Left cardiac atrium (tissue), 4 donors: Measurements from ENCODE around the gene TTC28. TPM values are rescaled to one million over a fixed set of nuclear protein-coding genes. Genes with fewer than 3 reads are reported as not detected.
"Not testable (repeated sequence)": the region's sequence is repeated elsewhere in the genome, so short reads cannot be mapped to it uniquely, and the experiment has no call there.

Source experiments
- ATAC-seq, 2 donors: fragments of 200-7000 bp; cut with Tn5 transposase; one replicate each; pipeline ENCODE4 v1.9.1; 2020; ENCODE audit warnings: mild to moderate bottlenecking in 2 of 2, moderate library complexity in 2 of 2
- DNase-seq: peaks from one replicate; pipeline ENCODE4 v3.0.0-alpha.2; 2020
- intact Hi-C, 2 donors: fragments of 100-400 bp; cut with DNase I; formaldehyde crosslinking; loops; one replicate each; pipeline versions ENCODE4 v1.14.1 to v1.15.1; 2022 to 2023
- total RNA-seq, 2 donors: library from RNA; stranded (reverse); fragmentation: NEBNext Ultra II Directional; extraction: Animal tissue kit (Norgen Biotek cat#: 25700); gene quantifications; one replicate each; pipeline ENCODE4 v1.2.1, GENCODE V29; 2021
- donor health status: DM: no; HTN: yes; CAD: no.
- donor health status: DM: no; HTN: yes; CAD: no; lungs with severe emphysema.
- donor health status: DM: yes; HTN: yes; CAD: no.
- donor health status: Dilated cardiomyopathy.

Gene TTC28
- total RNA-seq, 2 donors from 2014 or later, result 15.0 to 18.2 TPM

DNA sequence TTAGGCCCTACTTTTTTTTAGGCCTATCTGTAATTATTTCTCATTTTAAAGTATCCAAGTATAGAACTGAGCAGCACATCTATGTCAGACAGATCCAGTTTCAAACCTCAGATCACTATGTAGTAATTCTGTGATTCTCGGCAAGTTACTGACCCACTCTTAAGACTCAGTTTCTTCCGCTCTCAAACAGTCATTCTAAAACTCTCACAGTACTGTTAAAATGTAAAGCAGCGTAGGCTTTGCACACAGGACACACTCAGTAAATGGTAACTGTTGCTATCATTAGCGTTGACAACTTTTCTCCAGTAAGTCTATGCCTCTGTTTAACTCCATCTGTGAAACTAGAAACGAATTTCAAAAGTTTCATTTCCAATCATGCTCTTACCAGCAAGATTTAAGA is 277.1 kb downstream of the TTC28 start:
- DNase-seq (no peak), ATAC-seq (no peak)
- intact Hi-C loops, result no loop called here

DNA sequence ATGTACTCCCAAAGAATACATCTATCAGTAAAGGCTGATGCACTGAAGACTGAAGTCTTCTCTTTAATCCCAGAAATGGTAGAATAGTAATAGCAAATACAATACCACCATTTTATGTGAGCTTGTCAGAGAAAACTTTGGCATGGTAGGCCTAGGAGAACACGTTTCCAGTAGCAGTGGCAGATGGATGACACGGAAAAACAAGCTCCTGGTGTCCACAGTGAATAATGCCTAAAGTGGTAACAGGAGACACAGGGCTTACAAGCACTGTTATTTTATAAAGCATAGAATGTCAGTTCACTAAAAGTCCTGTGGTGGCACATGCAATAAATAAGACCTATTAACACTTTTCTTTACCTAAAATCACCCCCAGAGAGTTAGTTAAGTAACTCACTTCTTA is 277.6 kb downstream of the TTC28 start:
- intact Hi-C loops, result no loop called here
- DNase-seq (no peak), ATAC-seq (no peak)

DNA sequence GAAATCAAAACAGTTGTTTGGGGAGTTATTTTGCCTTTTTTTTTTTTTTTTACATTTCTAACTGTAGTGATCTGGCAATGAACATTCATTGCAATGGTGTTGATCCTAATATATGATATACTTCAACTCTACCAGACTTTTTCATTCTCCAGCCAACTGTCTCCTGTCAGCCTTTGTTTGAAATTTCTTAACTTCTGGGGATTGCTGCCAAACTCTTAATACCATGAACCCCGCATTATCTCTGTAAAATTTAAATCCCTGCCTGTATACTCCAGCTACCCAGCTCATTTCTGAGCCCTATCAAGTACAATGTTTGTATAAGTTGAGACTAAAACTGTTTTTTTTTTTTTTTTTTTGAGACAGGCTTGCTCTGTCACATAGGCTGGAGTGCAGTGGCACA is 280.7 kb downstream of the TTC28 start:
- DNase-seq (no peak), ATAC-seq (no peak)
- intact Hi-C loops, result no loop called here

DNA sequence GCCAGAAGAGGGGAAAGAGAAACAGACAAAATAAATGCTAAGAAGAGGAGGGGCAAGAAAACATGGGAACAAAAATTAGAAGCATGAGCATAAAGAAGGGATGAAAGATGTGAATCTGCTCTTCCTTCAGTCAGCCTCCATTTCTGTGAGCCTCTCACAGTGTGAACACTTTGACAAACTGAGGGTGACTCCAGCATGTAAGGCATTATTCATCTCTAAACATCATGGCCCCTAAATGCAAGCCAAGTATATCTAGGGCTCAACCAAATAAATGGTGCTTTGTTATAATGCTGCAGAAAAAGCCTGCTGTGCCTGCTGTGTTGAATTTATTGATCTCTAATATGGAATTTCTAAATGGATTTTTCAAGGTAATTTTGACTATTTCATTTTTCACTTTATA is 281.3 kb downstream of the TTC28 start:
- DNase-seq (no peak), ATAC-seq (no peak)
- intact Hi-C loops, result no loop called here

DNA sequence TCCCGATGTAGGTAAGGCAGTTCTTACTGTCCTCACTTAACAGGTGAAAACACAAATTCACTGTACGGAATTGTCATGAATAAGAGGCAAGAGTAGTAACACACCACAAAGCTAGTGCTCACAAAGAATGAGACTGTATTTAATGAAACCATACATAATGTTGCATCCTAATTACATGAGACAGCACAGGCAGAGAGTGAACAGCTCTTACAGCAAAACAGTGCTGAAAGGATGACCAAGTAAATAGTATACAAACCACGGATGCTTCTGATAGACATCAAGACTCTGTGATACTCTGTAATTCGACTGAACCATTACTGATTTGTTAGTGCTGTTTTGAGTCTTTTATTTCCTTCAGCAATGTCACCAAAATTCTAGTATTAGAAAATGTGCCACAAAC is 282.3 kb downstream of the TTC28 start:
- ATAC-seq, result no peak
- intact Hi-C loops, result no loop called here
- DNase-seq, result no peak

DNA sequence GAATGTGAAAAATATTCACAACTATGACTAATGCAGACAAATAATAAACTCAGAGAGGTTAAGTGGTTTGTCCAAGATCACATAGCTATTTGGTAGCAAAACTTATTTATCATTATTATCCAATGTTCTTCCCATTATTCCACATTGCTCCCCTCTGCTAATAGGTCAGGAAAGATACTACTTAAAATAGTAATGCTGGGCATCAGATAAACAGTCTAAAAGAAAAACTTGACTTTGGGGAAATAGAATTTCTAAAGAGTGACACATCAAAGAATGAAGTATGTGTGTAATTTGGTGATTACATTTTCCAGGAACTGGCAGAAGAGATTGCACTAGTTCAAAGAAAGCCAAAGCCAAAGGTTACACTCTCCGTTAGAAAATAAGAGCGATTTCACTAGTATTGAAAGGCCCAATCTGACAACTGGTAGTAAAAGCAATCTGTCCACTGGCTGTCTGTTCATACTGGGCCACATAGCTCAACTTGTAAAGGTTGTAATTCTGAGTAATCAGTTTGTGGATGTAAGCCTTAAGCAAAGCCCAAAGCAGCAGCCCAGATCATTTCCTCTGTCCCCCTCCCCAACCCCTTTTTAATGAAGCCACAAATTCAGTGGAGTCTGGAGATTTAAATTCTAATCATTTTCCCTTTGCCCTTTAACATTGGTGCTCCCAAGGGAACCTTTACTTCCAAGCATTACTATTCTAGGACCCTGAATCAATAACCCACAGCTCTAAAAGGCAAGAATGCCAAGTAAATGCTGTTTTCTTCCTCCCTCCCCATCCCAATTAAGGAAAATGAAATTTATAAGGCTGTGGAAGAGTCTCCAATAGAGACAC is 283.5 kb downstream of the TTC28 start:
- ATAC-seq, result peak; percentile 55 to 85
- intact Hi-C loops, result no loop called here

DNA sequence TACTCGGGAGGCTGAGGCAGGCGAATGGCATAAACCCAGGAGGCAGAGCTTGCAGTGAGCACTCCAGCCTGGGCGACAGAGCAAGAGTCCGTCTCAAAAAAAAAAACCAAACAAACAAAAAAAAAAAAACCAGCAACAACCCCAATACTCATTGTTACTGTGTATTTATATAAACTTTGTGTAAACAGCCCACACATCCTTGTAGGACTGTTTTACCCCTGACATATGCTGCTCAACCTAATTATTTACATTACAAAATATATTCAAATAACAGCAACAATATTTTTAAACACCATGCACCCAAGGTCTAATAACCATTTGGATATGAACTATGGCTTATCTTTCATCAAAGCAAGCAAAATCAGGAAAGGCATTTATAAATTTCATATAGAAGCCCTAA is 284.1 kb downstream of the TTC28 start:
- ATAC-seq (no peak), DNase-seq (no peak)
- intact Hi-C loops, result no loop called here

More for the DNA sequence above, 283.5 kb downstream of the TTC28 start:
- no peak for DNase-seq

DNA sequence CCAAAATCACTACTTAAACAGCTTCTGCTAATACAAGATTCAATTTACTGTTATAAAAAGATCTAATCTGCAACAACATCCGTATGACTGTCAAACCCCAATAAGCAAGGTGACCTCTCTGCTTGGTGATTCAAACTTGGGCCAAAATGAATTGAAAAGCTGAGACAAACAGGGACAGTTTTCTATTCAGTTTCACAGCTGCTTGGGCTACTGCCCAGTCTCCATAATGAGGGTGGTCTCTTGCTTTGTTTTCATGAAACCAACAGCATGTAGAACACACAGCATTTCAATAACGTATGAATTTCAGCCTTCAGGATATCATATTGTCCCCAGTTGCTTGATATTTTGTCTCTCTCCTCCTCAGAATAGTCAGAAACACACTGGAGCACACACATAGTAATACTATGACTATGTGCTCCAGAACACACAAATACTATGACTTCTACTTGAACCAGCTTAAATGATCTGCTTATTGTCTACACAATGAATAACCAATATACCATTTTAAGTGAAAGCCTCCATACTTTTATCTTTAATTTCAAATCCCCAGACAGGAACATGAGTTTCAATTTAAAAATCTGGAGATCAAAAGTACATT is 285.0 kb downstream of the TTC28 start:
- ATAC-seq, result no peak
- no peak for DNase-seq
- intact Hi-C loops, result no loop called here

DNA sequence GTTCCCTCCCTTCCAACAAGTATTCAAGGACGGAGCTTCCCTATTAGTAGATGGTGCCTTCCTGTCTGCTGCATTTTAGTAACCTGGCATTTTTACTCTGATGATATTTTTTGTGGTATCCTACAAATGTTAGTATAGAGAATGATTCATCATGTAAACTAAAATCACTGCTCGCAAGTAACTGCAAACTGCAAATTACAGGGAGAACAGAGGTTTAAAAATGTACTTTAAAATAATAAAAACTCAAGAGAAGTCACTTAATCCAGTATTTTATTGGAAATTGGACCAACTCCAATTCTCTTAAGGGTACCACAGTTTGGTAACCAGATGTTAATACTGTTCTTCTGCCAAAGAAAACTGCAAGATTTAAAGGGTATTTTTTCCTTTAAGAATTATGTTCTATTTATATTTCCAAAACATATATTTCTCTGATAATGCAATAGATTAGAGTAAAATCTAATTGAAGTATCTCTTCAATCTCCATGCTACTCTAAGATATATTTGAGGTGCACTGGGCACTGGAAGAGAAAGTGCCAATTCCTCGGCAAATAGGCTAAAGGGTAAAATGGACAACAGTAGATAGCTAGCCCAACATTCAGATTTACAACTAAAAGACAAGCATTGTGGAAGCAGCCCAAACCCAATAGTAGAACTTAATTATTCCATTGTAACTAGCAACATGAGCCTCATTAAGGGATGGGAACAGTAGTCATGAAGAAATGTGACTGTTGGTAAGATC is 298.0 kb downstream of the TTC28 start:
- intact Hi-C loops, result no loop called here
- no peak for DNase-seq
- ATAC-seq, result no peak

DNA sequence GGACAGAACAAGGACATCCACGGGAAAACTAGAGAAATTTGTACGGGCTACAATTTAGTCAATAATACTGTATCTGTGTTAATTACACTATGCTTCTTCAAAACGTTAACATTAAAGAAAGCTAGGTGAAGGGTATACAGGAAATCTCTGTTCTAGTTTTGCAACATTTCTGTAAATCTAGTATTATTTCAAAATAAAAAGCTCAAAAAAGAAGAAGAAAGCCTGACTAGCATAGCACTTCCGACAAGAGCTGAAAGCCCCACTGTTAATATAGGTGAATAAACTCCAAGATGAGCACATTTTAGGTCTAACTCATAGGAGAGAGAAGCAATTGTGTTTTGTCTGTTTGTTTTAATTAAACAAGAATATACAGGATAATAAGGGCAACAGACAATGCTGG is 299.7 kb downstream of the TTC28 start:
- intact Hi-C loops, result no loop called here
- DNase-seq, result no peak
- no peak for ATAC-seq

DNA sequence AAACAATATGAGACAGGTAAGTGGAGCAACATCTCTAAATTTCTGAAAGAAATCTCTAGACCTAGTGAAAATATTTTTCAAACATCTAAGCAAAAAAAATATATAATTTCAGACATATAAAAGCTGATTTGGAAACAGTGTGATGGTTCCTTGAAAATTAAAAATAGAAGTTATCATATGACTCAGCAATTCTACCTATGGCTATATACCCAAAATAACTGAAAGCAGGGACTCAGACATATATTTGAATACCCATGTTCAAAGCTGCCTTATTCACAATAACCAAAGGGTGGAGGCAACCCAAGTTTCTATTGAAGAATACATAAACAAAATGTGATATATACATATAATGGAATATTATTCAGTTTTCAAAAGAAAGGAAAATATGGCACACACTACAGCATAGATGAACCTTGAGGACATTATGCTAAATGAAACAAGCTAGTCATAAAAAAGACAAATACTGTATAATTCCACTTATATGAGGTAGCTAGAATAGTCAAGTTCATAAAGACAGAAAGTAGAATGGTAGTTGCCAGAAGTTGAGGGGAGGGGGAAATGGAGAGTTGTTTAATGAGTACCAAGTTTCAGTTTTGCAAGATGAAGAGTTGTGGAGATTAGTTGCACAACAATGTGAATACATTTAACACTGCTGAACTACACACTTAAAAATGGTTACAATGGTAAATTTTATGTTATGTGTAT is 300.4 kb downstream of the TTC28 start:
- no peak for ATAC-seq
- DNase-seq, result no peak
- intact Hi-C loops, result no loop called here

DNA sequence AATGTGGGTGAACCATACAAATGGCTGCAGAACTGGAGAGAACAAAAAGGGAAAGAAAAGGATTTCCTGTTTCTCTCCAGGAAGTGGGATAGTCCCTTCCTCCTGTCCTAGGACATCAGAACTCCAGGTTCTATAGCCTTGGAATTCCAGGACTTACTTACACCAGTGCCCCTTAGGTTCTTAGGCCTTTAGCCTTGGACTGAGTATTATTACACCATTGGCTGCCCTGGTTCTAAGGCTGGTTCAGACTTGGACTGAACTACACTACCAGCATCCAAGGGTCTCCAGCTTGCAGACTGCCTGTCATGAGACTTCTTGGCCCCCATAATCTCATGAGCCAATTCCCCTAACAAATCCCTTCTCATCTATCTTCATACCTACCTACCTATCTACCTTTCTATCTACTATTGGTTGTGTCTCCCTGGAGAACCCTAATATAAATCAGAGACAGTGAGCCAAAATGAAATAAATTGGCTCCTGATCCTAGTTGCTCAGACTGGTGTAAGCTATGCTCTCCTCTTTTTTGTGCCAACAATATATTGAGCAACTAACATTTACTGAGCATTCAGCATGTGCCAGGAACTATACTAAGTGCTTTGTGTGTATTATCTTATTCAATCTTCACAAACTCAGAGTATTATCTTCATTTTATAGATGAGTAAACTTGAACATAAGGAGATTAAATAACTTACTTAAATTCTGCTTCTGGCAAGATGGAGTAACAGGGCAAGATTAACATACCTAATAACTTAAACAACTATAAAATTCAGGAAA is 303.7 kb downstream of the TTC28 start:
- ATAC-seq (peak; percentile 53 to 68), DNase-seq (no peak)
- intact Hi-C loops, result no loop called here

DNA sequence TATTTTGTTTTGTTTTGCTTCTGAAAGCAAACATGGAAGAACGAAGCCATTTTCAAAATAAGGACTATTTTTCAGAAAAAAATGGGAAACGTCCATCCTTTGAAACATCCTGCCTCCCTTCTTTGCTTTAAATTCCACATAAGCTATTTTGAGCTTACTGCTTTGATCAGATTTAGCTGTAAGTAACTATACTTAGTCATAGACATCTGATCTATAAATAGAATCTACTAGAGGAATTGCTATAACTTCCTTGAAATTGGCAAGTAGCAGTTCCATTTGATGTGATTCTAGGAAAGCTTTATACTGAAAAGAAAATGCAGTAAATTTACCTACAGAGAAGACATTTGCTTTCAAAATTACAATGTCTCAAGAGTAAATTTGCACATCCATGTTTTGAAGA is 305.8 kb downstream of the TTC28 start:
- ATAC-seq (no peak), DNase-seq (no peak)
- intact Hi-C loops, result no loop called here

DNA sequence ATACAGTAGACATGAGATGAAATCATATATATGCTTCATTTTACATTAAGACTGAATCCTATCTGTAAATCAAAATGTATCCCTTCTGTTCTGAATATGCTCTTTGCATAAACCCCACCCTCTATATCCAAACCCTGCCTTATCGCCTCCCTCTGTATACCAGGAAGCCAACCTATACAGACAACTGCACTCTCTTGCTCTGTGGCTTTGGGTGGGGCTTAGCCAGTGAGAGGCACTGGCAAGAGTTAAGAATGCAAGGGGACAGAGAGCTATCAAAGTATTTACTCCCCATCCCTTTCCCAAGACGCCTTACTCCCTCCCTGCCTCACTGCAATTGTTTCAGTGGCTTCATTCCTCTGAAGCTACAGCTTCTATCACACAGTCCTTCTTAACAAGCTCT is 309.8 kb downstream of the TTC28 start:
- ATAC-seq (no peak), DNase-seq (no peak)
- intact Hi-C loops, result no loop called here

DNA sequence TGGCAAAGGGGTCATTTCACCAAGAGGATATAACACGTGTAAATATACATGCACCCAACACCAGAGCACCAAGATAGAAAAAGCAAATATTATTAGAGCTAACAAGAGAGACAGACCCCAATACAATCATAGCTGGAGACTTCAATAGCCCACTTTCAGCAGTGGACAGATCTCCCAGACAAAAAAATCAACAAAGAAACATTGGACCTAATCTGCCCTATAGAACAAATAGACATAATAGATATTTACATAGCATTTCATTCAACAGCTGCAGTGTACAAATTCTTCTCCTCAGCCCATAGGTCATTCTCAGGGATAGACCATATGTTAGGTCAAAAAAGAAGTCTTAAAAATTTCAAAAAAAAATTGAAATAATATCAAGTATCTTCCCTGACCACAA is 312.8 kb downstream of the TTC28 start:
- ATAC-seq (no peak), DNase-seq (no peak)
- intact Hi-C loops, result no loop called here

DNA sequence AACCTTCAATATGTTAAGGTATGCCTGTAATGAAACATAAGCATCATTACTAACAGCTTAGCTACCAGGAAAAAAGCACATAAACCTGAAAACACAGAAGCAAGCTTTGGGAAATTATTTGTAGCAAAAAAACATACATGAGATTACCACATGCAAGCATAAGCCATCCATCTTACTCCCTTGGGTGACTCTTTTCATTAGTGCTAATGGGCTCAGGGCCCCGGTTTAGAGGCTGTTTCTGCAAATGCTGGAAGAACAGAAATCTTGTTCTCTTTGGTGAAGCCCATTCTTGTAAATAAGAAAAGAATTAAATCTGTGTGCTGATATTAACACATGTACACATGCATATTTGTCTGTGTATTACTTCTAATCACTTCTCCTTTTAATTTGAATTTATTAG is 314.3 kb downstream of the TTC28 start:
- DNase-seq, result no peak
- ATAC-seq, result no peak
- intact Hi-C loops, result no loop called here

DNA sequence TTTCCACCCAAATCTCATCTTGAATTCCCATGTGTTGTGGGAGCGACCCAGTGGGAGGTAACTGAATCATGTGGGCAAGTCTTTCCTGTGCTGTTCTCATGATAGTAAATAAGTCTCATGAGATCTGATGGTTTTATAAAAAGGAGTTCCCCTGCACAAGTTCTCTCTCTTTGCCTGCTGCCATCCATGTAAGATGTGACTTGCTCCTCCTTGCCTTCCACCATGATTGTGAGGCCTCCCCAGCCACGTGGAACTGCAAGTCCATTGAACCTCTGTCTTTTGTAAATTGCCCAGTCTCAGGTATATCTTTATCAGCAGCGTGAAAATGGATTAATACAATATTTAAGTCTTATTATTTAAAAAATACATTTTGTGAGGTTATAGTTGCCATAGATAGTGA is 315.5 kb downstream of the TTC28 start:
- intact Hi-C loops, DNase-seq, ATAC-seq: not testable (repeated sequence)

DNA sequence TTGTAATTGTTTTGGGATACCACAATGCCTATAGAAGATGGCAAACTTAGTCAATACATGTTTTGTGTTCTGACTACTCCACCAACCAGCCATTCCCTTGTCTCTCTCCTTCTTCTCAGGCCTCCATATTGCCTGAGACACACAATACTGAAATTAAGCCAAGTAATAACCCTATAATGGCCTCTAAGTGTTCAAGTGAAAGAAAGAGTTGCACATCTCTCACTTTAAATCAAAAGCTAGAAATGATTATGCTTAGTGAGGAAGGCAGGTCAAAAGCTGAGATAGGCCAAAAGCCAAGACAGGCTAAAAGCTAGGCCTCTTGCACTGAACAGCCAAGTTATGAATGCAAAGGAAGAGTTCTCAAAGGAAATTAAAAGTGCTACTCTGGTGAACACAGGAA is 318.7 kb downstream of the TTC28 start:
- ATAC-seq (no peak), DNase-seq (no peak)
- intact Hi-C loops, result no loop called here

DNA sequence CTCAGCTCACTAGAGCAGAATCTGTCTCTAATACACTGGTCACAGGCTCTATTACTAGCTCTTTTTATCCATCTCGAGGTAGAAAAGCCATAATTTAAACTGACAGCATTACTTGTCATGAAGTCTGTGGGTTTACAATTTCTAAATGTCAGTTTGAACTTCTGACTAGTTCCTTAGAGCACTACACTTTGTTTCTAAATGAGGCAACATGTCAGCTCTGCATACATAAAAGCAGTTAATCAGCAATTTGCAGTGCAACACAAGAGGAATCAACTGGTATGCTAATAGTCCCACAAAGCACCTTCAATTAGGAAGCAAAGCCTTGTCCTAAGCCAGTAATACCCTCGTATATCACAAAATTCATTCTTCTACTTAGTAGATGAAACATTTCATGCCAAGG is 321.3 kb downstream of the TTC28 start:
- DNase-seq (no peak), ATAC-seq (no peak)
- intact Hi-C loops, result no loop called here
